ENCODE data around the gene DHH. TPM values are rescaled to one million over a fixed set of nuclear protein-coding genes. Genes with fewer than 3 reads are reported as not detected.

The DHH gene
- total and polyA plus RNA-seq, 9 of the 15 experiments (the other 6 are each of a cell fraction or from before 2014, with no cell fraction given): 0.07 to 2.6 (median 0.54) TPM

GRCh38 chr12:49086116-49086515, 8.5 kb downstream of the DHH start:
- no TSS peak for BruUV-seq (replicated peaks)
- Histone ChIP-seq H3K9me3 (replicated peaks; ENCODE audit: control insufficient read depth, insufficient read depth, low read depth, low read length) (no peaks in the 10 kb centered on the region), H4K20me1 (replicated peaks; ENCODE audit: control insufficient read depth, insufficient read depth, low read length) (no peaks in the 10 kb centered on the region), H3K4me2 (ENCODE audit: insufficient read depth, low read length) (no peak overlapping the region), H3K4me3 (no peak overlapping the region), H3K79me2 (ENCODE audit: control insufficient read depth, insufficient read depth, low read length) (no peaks in the 10 kb centered on the region), H3K4me1 (replicated peaks in 1 of 2; ENCODE audit: control insufficient read depth in 2 of 2, insufficient read depth in 2 of 2, low read length in 2 of 2) (peaks cover 31 to 38% of the 10 kb centered on the region in 2 experiments), H2AFZ (ENCODE audit: low read depth, low read length) (0 out of 2 replicates have a peak overlapping the region, but pooled peaks have one; percentile 4), H3K9ac (ENCODE audit: insufficient read depth in 1 of 2, low read depth in 2 of 2, low read length in 2 of 2) (no peak overlapping the region), H3K9me1 (ENCODE audit: control insufficient read depth, insufficient read depth, low read length) (no peaks in the 10 kb centered on the region), H3K27ac (ENCODE audit: extremely low read depth, low read depth, low read length) (no peak overlapping the region), H3K27me3 (ENCODE audit: control insufficient read depth in 2 of 2, insufficient read depth in 2 of 2, low read length in 2 of 2) (no peaks in the 10 kb centered on the region), H3K36me3 (ENCODE audit: control insufficient read depth, insufficient read depth, low read length) (no peaks in the 10 kb centered on the region)
- no peak for ATAC-seq
- DNase-seq (ENCODE audit: extremely low read depth in 1 of 4, low spot score in 3 of 4): no peak
- intact Hi-C loops (cut with micrococcal nuclease) (no loop called here), in situ Hi-C loops (cut with MboI) (no loop called here)
- CTCF ChIA-PET (ENCODE audit: low intra/inter-chr PET ratio): no interaction called here
- POLR2A ChIA-PET: interaction anchor here (1.0 to 4.6 kb wide), 5 partner anchors 10 to 180 kb away, joined by 3 to 61 read pairs (median 6); partner anchors contain the start of genes RHEBL1, TUBA1B and TUBA1C
- no peak for FAIRE-seq
- 73% methylated on average over 3 of the region's 3 CpGs for WGBS (ENCODE audit: insufficient coverage, low coverage, missing lambda C conversion rate)
- TF ChIP-seq, protein P1, sequence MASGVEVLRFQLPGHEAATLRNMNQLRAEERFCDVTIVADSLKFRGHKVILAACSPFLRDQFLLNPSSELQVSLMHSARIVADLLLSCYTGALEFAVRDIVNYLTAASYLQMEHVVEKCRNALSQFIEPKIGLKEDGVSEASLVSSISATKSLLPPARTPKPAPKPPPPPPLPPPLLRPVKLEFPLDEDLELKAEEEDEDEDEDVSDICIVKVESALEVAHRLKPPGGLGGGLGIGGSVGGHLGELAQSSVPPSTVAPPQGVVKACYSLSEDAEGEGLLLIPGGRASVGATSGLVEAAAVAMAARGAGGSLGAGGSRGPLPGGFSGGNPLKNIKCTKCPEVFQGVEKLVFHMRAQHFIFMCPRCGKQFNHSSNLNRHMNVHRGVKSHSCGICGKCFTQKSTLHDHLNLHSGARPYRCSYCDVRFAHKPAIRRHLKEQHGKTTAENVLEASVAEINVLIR (CRISPR knock-in tag; IDR thresholded peaks at IDR 0.05): no peak
- TF ChIP-seq BRD4 (IDR thresholded peaks at IDR 0.05): no peak
- TF ChIP-seq, protein P2, sequence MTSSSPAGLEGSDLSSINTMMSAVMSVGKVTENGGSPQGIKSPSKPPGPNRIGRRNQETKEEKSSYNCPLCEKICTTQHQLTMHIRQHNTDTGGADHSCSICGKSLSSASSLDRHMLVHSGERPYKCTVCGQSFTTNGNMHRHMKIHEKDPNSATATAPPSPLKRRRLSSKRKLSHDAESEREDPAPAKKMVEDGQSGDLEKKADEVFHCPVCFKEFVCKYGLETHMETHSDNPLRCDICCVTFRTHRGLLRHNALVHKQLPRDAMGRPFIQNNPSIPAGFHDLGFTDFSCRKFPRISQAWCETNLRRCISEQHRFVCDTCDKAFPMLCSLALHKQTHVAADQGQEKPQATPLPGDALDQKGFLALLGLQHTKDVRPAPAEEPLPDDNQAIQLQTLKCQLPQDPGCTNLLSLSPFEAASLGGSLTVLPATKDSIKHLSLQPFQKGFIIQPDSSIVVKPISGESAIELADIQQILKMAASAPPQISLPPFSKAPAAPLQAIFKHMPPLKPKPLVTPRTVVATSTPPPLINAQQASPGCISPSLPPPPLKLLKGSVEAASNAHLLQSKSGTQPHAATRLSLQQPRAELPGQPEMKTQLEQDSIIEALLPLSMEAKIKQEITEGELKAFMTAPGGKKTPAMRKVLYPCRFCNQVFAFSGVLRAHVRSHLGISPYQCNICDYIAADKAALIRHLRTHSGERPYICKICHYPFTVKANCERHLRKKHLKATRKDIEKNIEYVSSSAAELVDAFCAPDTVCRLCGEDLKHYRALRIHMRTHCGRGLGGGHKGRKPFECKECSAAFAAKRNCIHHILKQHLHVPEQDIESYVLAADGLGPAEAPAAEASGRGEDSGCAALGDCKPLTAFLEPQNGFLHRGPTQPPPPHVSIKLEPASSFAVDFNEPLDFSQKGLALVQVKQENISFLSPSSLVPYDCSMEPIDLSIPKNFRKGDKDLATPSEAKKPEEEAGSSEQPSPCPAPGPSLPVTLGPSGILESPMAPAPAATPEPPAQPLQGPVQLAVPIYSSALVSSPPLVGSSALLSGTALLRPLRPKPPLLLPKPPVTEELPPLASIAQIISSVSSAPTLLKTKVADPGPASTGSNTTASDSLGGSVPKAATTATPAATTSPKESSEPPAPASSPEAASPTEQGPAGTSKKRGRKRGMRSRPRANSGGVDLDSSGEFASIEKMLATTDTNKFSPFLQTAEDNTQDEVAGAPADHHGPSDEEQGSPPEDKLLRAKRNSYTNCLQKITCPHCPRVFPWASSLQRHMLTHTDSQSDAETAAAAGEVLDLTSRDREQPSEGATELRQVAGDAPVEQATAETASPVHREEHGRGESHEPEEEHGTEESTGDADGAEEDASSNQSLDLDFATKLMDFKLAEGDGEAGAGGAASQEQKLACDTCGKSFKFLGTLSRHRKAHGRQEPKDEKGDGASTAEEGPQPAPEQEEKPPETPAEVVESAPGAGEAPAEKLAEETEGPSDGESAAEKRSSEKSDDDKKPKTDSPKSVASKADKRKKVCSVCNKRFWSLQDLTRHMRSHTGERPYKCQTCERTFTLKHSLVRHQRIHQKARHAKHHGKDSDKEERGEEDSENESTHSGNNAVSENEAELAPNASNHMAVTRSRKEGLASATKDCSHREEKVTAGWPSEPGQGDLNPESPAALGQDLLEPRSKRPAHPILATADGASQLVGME (CRISPR knock-in tag; IDR thresholded peaks at IDR 0.05): no peak
- no peak for TF ChIP-seq PBX2 (CRISPR knock-in tag; IDR thresholded peaks at IDR 0.05; ENCODE audit: low read depth)
- TF ChIP-seq PBX2 (tag; conservative IDR thresholded peaks at IDR 0.05; ENCODE audit: low read depth): no peak
- no peak for TF ChIP-seq RBM22 (IDR thresholded peaks at IDR 0.05; ENCODE audit: low read depth, low read length, poor library complexity, severe bottlenecking)
- TF ChIP-seq DIDO1 (tag; IDR thresholded peaks at IDR 0.05; ENCODE audit: low read depth): no peak
- no peak for TF ChIP-seq NR0B1 (IDR thresholded peaks at IDR 0.05; ENCODE audit: partially characterized antibody)
- no peak for TF ChIP-seq ZNF24 (IDR thresholded peaks at IDR 0.05)
